GM12878 (cell line): ENCODE results near the gene FAM177B. TPM values are rescaled to one million over a fixed set of nuclear protein-coding genes. Genes with fewer than 3 reads are reported as not detected.

Experiments used
- ATAC-seq: fragments of 200-7000 bp; cut with Tn5 transposase; 3 replicates; pipeline ENCODE4 v1.9.1; 2020; ENCODE audit warnings: mild to moderate bottlenecking, moderate library complexity
- BruUV-seq: library from RNA; stranded (reverse); fragments of 400-500 nt; replicated peaks from 2 replicates; lab custom pipeline; 2021; lab: Mats Ljungman, UMichigan
- CTCF ChIA-PET: fragments of 300-600 bp; sonication (Branson Sonifier 250); formaldehyde crosslinking; extraction: SDS; loops from one replicate; lab custom pipeline; 2021; ENCODE audit warnings: inconsistent platforms; lab: Yijun Ruan, JAX
- POLR2A ChIA-PET: fragments of 350-600 bp; formaldehyde crosslinking; extraction: SDS; loops from one replicate; lab custom pipeline; 2021; ENCODE audit warnings: inconsistent platforms; lab: Charles Lee
- RAD21 ChIA-PET: fragments of 300-600 bp; sonication (Branson Sonifier 250); formaldehyde crosslinking; loops from one replicate; lab custom pipeline; 2023; ENCODE audit warnings: antibody characterized with exemption; ENCODE audit not compliant: unreplicated experiment; lab: Charles Lee
- SMC1A ChIA-PET: fragments of 300-600 bp; sonication (Branson Sonifier 250); formaldehyde crosslinking; loops from one replicate; lab custom pipeline; 2023; ENCODE audit not compliant: unreplicated experiment, uncharacterized antibody; lab: Charles Lee
- DNase-seq: peaks from one replicate; pipeline ENCODE4 v3.0.0-alpha.2; 2011; ENCODE audit warnings: low read depth, low spot score
- FAIRE-seq: peaks from 3 replicates; lab custom pipeline; 2011; peaks lifted over from hg19 to GRCh38; lab: Jason Lieb, UNC
- H2AFZ ChIP-seq: 2 replicates; pipeline ENCODE4 v1.6.0; 2011; ENCODE audit warnings: low read depth, low read length, control low read depth; ENCODE audit not compliant: control insufficient read depth
- H3K27ac ChIP-seq: 2 replicates; pipeline ENCODE4 v1.5.1; 2011; ENCODE audit warnings: control low read depth; ENCODE audit not compliant: control insufficient read depth, insufficient read depth
- H3K27me3 ChIP-seq, 2 experiments: replicated peaks in 1 of 2; 2 replicates each; pipeline versions ENCODE4 v1.6.0 to v1.6.1; 2011; ENCODE audit warnings: low read length in 1 of 2; ENCODE audit not compliant: control insufficient read depth in 2 of 2, insufficient read depth in 2 of 2
- H3K36me3 ChIP-seq, 2 experiments: 2 replicates each; pipeline ENCODE4 v1.5.1; 2011; ENCODE audit warnings: low read length in 1 of 2; ENCODE audit not compliant: control insufficient read depth in 2 of 2, insufficient read depth in 2 of 2
- H3K4me1 ChIP-seq: 2 replicates; pipeline ENCODE4 v1.6.1; 2011; ENCODE audit warnings: mild to moderate bottlenecking, low read length, moderate library complexity, mixed read lengths; ENCODE audit not compliant: control insufficient read depth, insufficient read depth
- H3K4me2 ChIP-seq: 2 replicates; pipeline ENCODE4 v1.6.0; 2011; ENCODE audit warnings: control low read depth; ENCODE audit not compliant: control insufficient read depth, insufficient read depth
- H3K4me3 ChIP-seq: fragments of 200-600 bp; sonication (generic); 2 replicates; pipeline ENCODE4 v1.5.1; 2016
- H3K79me2 ChIP-seq: 2 replicates; pipeline ENCODE4 v1.6.0; 2011; ENCODE audit warnings: low read length; ENCODE audit not compliant: control insufficient read depth, insufficient read depth
- H3K9ac ChIP-seq: 2 replicates; pipeline ENCODE4 v1.8.0; 2011; ENCODE audit warnings: low read length, control low read depth, mixed read lengths; ENCODE audit not compliant: control insufficient read depth, insufficient read depth
- H3K9me3 ChIP-seq: replicated peaks from 3 replicates; pipeline ENCODE4 v1.5.1; 2011; ENCODE audit warnings: mild to moderate bottlenecking, low read length; ENCODE audit not compliant: control insufficient read depth, insufficient read depth
- H4K20me1 ChIP-seq: 2 replicates; pipeline ENCODE4 v1.6.0; 2011; ENCODE audit not compliant: control insufficient read depth, insufficient read depth
- BACH1 ChIP-seq: fragments of 450-650 bp; IDR thresholded peaks from 2 replicates; pipeline ENCODE4 v1.6.1; 2017; ENCODE audit warnings: mild to moderate bottlenecking, borderline replicate concordance
- CHD1 ChIP-seq: IDR thresholded peaks from 2 replicates; pipeline ENCODE4 v1.6.1; 2012; ENCODE audit warnings: low read depth, low read length, improper control_type of control experiment
- CHD2 ChIP-seq: IDR thresholded peaks from 2 replicates; pipeline ENCODE4 v1.6.1; 2011; ENCODE audit warnings: low read depth, low read length, improper control_type of control experiment, borderline replicate concordance
- EP300 ChIP-seq, 2 experiments: fragments of 150-350 bp in 1 of 2; IDR thresholded peaks; 2 replicates each; pipeline ENCODE4 v1.6.1; 2011 to 2012; ENCODE audit warnings: low read depth in 2 of 2, low read length in 2 of 2, borderline replicate concordance in 1 of 2, improper control_type of control experiment in 1 of 2, inconsistent platforms in 1 of 2; ENCODE audit not compliant: control insufficient read depth in 1 of 2
- ETV6 ChIP-seq, 2 experiments: fragments of 450-650 bp in 1 of 2; IDR thresholded peaks in 1 of 2; conservative IDR thresholded peaks in 1 of 2; 2 replicates each; pipeline ENCODE4 v1.6.1; 2014; ENCODE audit warnings: antibody characterized with exemption in 1 of 2, borderline replicate concordance in 1 of 2, low read depth in 1 of 2, mild to moderate bottlenecking in 1 of 2, moderate library complexity in 1 of 2
- IKZF1 ChIP-seq: fragments of 450-650 bp; conservative IDR thresholded peaks from 2 replicates; pipeline ENCODE4 v1.6.1; 2017; ENCODE audit warnings: antibody characterized with exemption, mild to moderate bottlenecking
- MEF2A ChIP-seq: IDR thresholded peaks from 2 replicates; pipeline ENCODE4 v1.6.1; 2011; ENCODE audit warnings: low read depth, mild to moderate bottlenecking, low read length, moderate library complexity; ENCODE audit not compliant: insufficient read depth
- NR2C2 ChIP-seq: IDR thresholded peaks from 2 replicates; pipeline ENCODE4 v1.6.1; 2011; ENCODE audit warnings: borderline replicate concordance, low read depth; ENCODE audit not compliant: control insufficient read depth, insufficient read length
- POLR2AphosphoS2 ChIP-seq: IDR thresholded peaks from 2 replicates; pipeline ENCODE4 v1.6.1; 2011; ENCODE audit warnings: low read depth, mild to moderate bottlenecking, low read length, improper control_type of control experiment, moderate library complexity
- POU2F2 ChIP-seq: IDR thresholded peaks from 3 replicates; pipeline ENCODE4 v1.6.1; 2011; ENCODE audit warnings: low read depth, mild to moderate bottlenecking, low read length, borderline replicate concordance
- RELB ChIP-seq: fragments of 450-650 bp; IDR thresholded peaks from 2 replicates; pipeline ENCODE4 v1.6.1; 2017; ENCODE audit warnings: low read depth, mild to moderate bottlenecking, moderate library complexity
- SMAD5 ChIP-seq: IDR thresholded peaks from 2 replicates; pipeline ENCODE4 v1.6.1; 2016; ENCODE audit warnings: antibody characterized with exemption, low read depth
- STAT1 ChIP-seq: fragments of 450-650 bp; conservative IDR thresholded peaks from 2 replicates; pipeline ENCODE4 v1.6.1; 2014; ENCODE audit warnings: antibody characterized with exemption, mild to moderate bottlenecking
- TAF1 ChIP-seq: IDR thresholded peaks from 2 replicates; pipeline ENCODE4 v1.6.1; 2011; ENCODE audit warnings: mild to moderate bottlenecking, low read depth, low read length, borderline replicate concordance
- USF1 ChIP-seq: IDR thresholded peaks from 2 replicates; pipeline ENCODE4 v1.6.1; 2011; ENCODE audit warnings: borderline replicate concordance, low read depth, mild to moderate bottlenecking, moderate library complexity, mixed read lengths, low read length; ENCODE audit not compliant: insufficient read depth; ENCODE audit errors: extremely low read length
- USF2 ChIP-seq: IDR thresholded peaks from 2 replicates; pipeline ENCODE4 v1.6.1; 2011; ENCODE audit warnings: low read depth, low read length, improper control_type of control experiment, borderline replicate concordance
- ZBTB4 ChIP-seq: fragments of 450-650 bp; formaldehyde crosslinking; IDR thresholded peaks from 2 replicates; pipeline ENCODE4 v1.4.0; 2022; ENCODE audit warnings: mild to moderate bottlenecking, moderate library complexity
- WGBS: methylation state at CpG from one replicate; pipeline ENCODE4 v1.1.6; 2016; ENCODE audit warnings: low lambda C conversion rate; ENCODE audit not compliant: insufficient replicate concordance, insufficient coverage; ENCODE audit errors: missing lambda C conversion rate; 5-methylcytosine and 5-hydroxymethylcytosine counted together
- in situ Hi-C: fragments of 300-500 bp; cut with MboI; formaldehyde crosslinking; loops from 9 replicates; pipeline ENCODE4 v1.14.3; 2018; ENCODE audit warnings: mixed read lengths
- intact Hi-C: fragments of 100-400 bp; cut with micrococcal nuclease; formaldehyde crosslinking; loops from one replicate; pipeline ENCODE4 v1.14.2; 2022; ENCODE audit not compliant: unreplicated experiment
- polyA plus RNA-seq, 11 experiments: library from polyadenylated mRNA; depleted of rRNA in 4 of 11; unstranded in 6 of 11; stranded (reverse) in 5 of 11; fragments of >200 nt; fragmentation: Nextera tagmentation in 4 of 11; fragmentation: Illumina TruSeq in 1 of 11; extraction: Ambion mirVana in 4 of 11; extraction: Trizol in 1 of 11; gene quantifications; 1 replicate in 1 of 11; 2 replicates in 10 of 11; pipeline versions ENCODE4 v1.2.1 to v1.2.3, GENCODE V29; 2011 to 2016; ENCODE audit warnings: inconsistent platforms in 2 of 11, missing spikeins in 2 of 11, low read depth in 1 of 11
- total RNA-seq, 4 experiments: library from RNA; depleted of rRNA in 3 of 4; stranded (reverse); fragments of >200 nt in 3 of 4; fragmentation: Illumina TruSeq in 1 of 4; extraction: Trizol in 1 of 4; gene quantifications; 2 replicates each; pipeline versions ENCODE4 v1.2.1 to v1.2.3, GENCODE V29; 2013 to 2021

FAM177B gene
- total and polyA plus RNA-seq, 10 of the 15 experiments (the other 5 are each of a cell fraction or from before 2014, with no cell fraction given): 0.06 TPM; not detected in 9

- Histone ChIP-seq H3K4me1 (no peaks in the 10 kb centered on the region), H2AFZ (no peak overlapping the region), H4K20me1 (no peaks in the 10 kb centered on the region), H3K27ac (no peak overlapping the region), H3K9me3 (no peaks in the 10 kb centered on the region), H3K27me3 (no peaks in the 10 kb centered on the region), H3K36me3 (peaks cover 0 to 4% of the 10 kb centered on the region in 2 experiments; a peak in 1 of 4 replicates), H3K79me2 (no peaks in the 10 kb centered on the region), H3K9ac (no peak overlapping the region), H3K4me3 (no peak overlapping the region), H3K4me2 (no peak overlapping the region)
- FAIRE-seq: no peak
- ChIA-PET RAD21 (no interaction called here), POLR2A (no interaction called here), SMC1A (interaction anchor here (1.3 kb wide), 1 partner anchor 15 kb away, joined by 4 read pairs; the partner anchor contains the start of genes AIDA and BROX), CTCF (interaction anchor here (0.7 kb wide), 1 partner anchor 1890 kb away, joined by 3 read pairs; no protein-coding TSS in a partner anchor)
- no TSS peak for BruUV-seq
- intact Hi-C loops: loop anchor here (2.0 kb wide), 1 partner anchor 18 kb away; no protein-coding TSS in a partner anchor
- WGBS: 91% methylated on average over 2 of the region's 2 CpGs
- ATAC-seq: no peak
- DNase-seq: no peak
- in situ Hi-C loops: no loop called here
- TF ChIP-seq ZBTB4 (CRISPR knock-in tag) (no peak), ETV6 (conservative IDR thresholded peaks at IDR 0.05 in 1 of 2, IDR thresholded peaks at IDR 0.05 in 1 of 2; ENCODE audit: borderline replicate concordance in 1 of 2, low read depth in 1 of 2) (no peak), POLR2AphosphoS2 (no peak), MEF2A (no peak), STAT1 (no peak), IKZF1 (no peak), SMAD5 (no peak), EP300 (IDR thresholded peaks at IDR 0.05; ENCODE audit: borderline replicate concordance in 1 of 2, control insufficient read depth in 1 of 2, low read depth in 2 of 2, low read length in 2 of 2) (no peak), TAF1 (no peak), NR2C2 (no peak), BACH1 (no peak), USF2 (no peak), USF1 (no peak), CHD1 (no peak), CHD2 (no peak), POU2F2 (no peak), RELB (no peak)
Observed at GRCh38 chr1:222697203-222697602, 39.8 kb upstream of the FAM177B start.
